WTC11 (cell line): ENCODE results near the gene BMP7. TPM values are rescaled to one million over a fixed set of nuclear protein-coding genes. Genes with fewer than 3 reads are reported as not detected.
A peak's percentile ranks its signal among the peaks of the same experiment; 100 is the strongest.

Source experiments
- ATAC-seq: fragments of 200-7000 bp; cut with Tn5 transposase; 2 replicates; pipeline ENCODE4 v1.10.0; 2021; ENCODE audit warnings: mild to moderate bottlenecking, moderate library complexity
- CTCF ChIA-PET: fragments of 300-600 bp; sonication (Branson Sonifier 250); formaldehyde crosslinking; loops from one replicate; lab custom pipeline; 2021; ENCODE audit warnings: antibody characterized with exemption; lab: Charles Lee
- POLR2A ChIA-PET: fragments of 350-600 bp; sonication (Branson Sonifier 250); formaldehyde crosslinking; loops from one replicate; lab custom pipeline; 2021; ENCODE audit warnings: antibody characterized with exemption; lab: Charles Lee
- DNase-seq: peaks from one replicate; pipeline ENCODE4 v3.0.0; 2021; ENCODE audit warnings: low spot score
- H3K27ac Mint-ChIP-seq: 2 replicates; pipeline ENCODE4 v1.8.0; 2021; ENCODE audit warnings: mixed read lengths
- H3K27me3 Mint-ChIP-seq: 2 replicates; pipeline ENCODE4 v1.8.0; 2021; ENCODE audit warnings: low read depth, mild to moderate bottlenecking, moderate library complexity, mixed read lengths
- H3K36me3 Mint-ChIP-seq: 2 replicates; pipeline ENCODE4 v1.8.0; 2021; ENCODE audit warnings: mixed read lengths
- H3K4me1 Mint-ChIP-seq: 2 replicates; pipeline ENCODE4 v1.8.0; 2022; ENCODE audit warnings: mixed read lengths
- H3K4me3 Mint-ChIP-seq: 2 replicates; pipeline ENCODE4 v1.8.0; 2021; ENCODE audit warnings: mild to moderate bottlenecking, moderate library complexity, mixed read lengths
- H3K9me3 Mint-ChIP-seq: 2 replicates; pipeline ENCODE4 v1.8.0; 2021; ENCODE audit warnings: mixed read lengths
- ARID4B ChIP-seq: sonication (generic); formaldehyde crosslinking; IDR thresholded peaks from 2 replicates; pipeline ENCODE4 v1.8.0; 2023; ENCODE audit warnings: missing genetic modification reagents, mild to moderate bottlenecking, borderline replicate concordance
- ATF3 ChIP-seq: sonication (generic); formaldehyde crosslinking; conservative IDR thresholded peaks from 2 replicates; pipeline ENCODE4 v1.8.1; 2022; ENCODE audit warnings: mild to moderate bottlenecking, missing genetic modification reagents
- CREB1 ChIP-seq: sonication (generic); formaldehyde crosslinking; IDR thresholded peaks from 2 replicates; pipeline ENCODE4 v1.8.0; 2023; ENCODE audit warnings: mild to moderate bottlenecking, missing genetic modification reagents
- E2F4 ChIP-seq: sonication (generic); formaldehyde crosslinking; IDR thresholded peaks from 2 replicates; pipeline ENCODE4 v1.8.1; 2022; ENCODE audit warnings: low read depth, mild to moderate bottlenecking, moderate library complexity, missing genetic modification reagents, borderline replicate concordance
- ETV6 ChIP-seq: sonication (generic); formaldehyde crosslinking; IDR thresholded peaks from 2 replicates; pipeline ENCODE4 v1.8.1; 2022; ENCODE audit warnings: mild to moderate bottlenecking, missing genetic modification reagents
- GABPB1 ChIP-seq: sonication (generic); formaldehyde crosslinking; IDR thresholded peaks from 2 replicates; pipeline ENCODE4 v1.8.1; 2023; ENCODE audit warnings: mild to moderate bottlenecking, missing genetic modification reagents
- GRHL2 ChIP-seq: fragments of 250-450 bp; sonication (Bioruptor Pico); IDR thresholded peaks from 2 replicates; pipeline ENCODE4 v1.8.0; 2022; ENCODE audit warnings: mild to moderate bottlenecking, moderate library complexity; ENCODE audit not compliant: insufficient replicate concordance, severe bottlenecking
- GTF2I ChIP-seq: fragments of 250-450 bp; sonication (Bioruptor Pico); conservative IDR thresholded peaks from 2 replicates; pipeline ENCODE4 v1.4.0; 2021; ENCODE audit warnings: mild to moderate bottlenecking
- HMGA2 ChIP-seq: fragments of 250-450 bp; sonication (Bioruptor Pico); IDR thresholded peaks from 2 replicates; pipeline ENCODE4 v1.4.0; 2021; ENCODE audit warnings: mild to moderate bottlenecking, moderate library complexity
- NFATC4 ChIP-seq: fragments of 250-450 bp; sonication (Bioruptor Pico); IDR thresholded peaks from 2 replicates; pipeline ENCODE4 v1.9.0; 2021; ENCODE audit warnings: mild to moderate bottlenecking
- NFE2L1 ChIP-seq: sonication (generic); formaldehyde crosslinking; IDR thresholded peaks from 2 replicates; pipeline ENCODE4 v1.8.1; 2023; ENCODE audit warnings: missing genetic modification reagents
- NFYB ChIP-seq: sonication (generic); formaldehyde crosslinking; conservative IDR thresholded peaks from 2 replicates; pipeline ENCODE4 v1.8.0; 2022; ENCODE audit warnings: low read depth, missing genetic modification reagents
- NR2C2 ChIP-seq: sonication (generic); formaldehyde crosslinking; IDR thresholded peaks from 2 replicates; pipeline ENCODE4 v1.8.0; 2022; ENCODE audit warnings: mild to moderate bottlenecking, missing genetic modification reagents
- OVOL2 ChIP-seq: fragments of 250-450 bp; sonication (Bioruptor Pico); IDR thresholded peaks from 2 replicates; pipeline ENCODE4 v1.9.0; 2021; ENCODE audit warnings: mild to moderate bottlenecking, borderline replicate concordance
- RELA ChIP-seq: sonication (generic); formaldehyde crosslinking; IDR thresholded peaks from 2 replicates; pipeline ENCODE4 v1.8.1; 2022; ENCODE audit warnings: missing genetic modification reagents, mild to moderate bottlenecking, borderline replicate concordance
- STAT6 ChIP-seq: sonication (generic); formaldehyde crosslinking; conservative IDR thresholded peaks from 2 replicates; pipeline ENCODE4 v1.8.1; 2023; ENCODE audit warnings: mild to moderate bottlenecking, low read depth, missing genetic modification reagents, moderate library complexity
- ZBTB21 ChIP-seq: sonication (generic); formaldehyde crosslinking; IDR thresholded peaks from 2 replicates; pipeline ENCODE4 v1.8.1; 2023; ENCODE audit warnings: mild to moderate bottlenecking, missing genetic modification reagents, borderline replicate concordance
- ZMAT4 ChIP-seq: fragments of 250-450 bp; sonication (Bioruptor Pico); IDR thresholded peaks from 2 replicates; pipeline ENCODE4 v1.9.0; 2021; ENCODE audit warnings: mild to moderate bottlenecking
- ZNF281 ChIP-seq: sonication (generic); formaldehyde crosslinking; IDR thresholded peaks from 2 replicates; pipeline ENCODE4 v1.8.0; 2023; ENCODE audit warnings: mild to moderate bottlenecking, missing genetic modification reagents
- ZNF671 ChIP-seq: fragments of 250-450 bp; sonication (Bioruptor Pico); IDR thresholded peaks from 2 replicates; pipeline ENCODE4 v1.8.0; 2021; ENCODE audit warnings: mild to moderate bottlenecking
- ZSCAN18 ChIP-seq: fragments of 250-450 bp; sonication (Bioruptor Pico); IDR thresholded peaks from 2 replicates; pipeline ENCODE4 v2.1.2; 2022; ENCODE audit warnings: mild to moderate bottlenecking, moderate library complexity
- total RNA-seq: library from RNA; stranded (reverse); gene quantifications from 3 replicates; pipeline ENCODE4 v1.2.3, GENCODE V29; 2021

BMP7 gene
- total RNA-seq, 1 experiment from 2014 or later: 40.7 TPM

GRCh38 chr20:57131077-57131476, 135.4 kb downstream of the BMP7 start (continued):
- TF ChIP-seq E2F4 (CRISPR knock-in tag) (no peak), NR2C2 (CRISPR knock-in tag) (no peak), OVOL2 (no peak), STAT6 (CRISPR knock-in tag) (no peak), ARID4B (CRISPR knock-in tag) (no peak), GRHL2 (no peak), HMGA2 (CRISPR knock-in tag) (no peak), CREB1 (CRISPR knock-in tag) (no peak), NFE2L1 (CRISPR knock-in tag) (no peak), NFYB (CRISPR knock-in tag) (no peak)

GRCh38 chr20:57130160-57130772, 136.2 kb downstream of the BMP7 start:
- POLR2A ChIA-PET: no interaction called here
- TF ChIP-seq ZSCAN18 (no peak), GABPB1 (CRISPR knock-in tag) (peak; percentile 96)
- TF ChIP-seq, all 79 proteins: peak for 1

GRCh38 chr20:57129303-57129702, 137.1 kb downstream of the BMP7 start:
- Mint-ChIP-seq H3K9me3 (no peaks in the 10 kb centered on the region), H3K4me1 (peaks cover 26% of the 10 kb centered on the region), H3K4me3 (no peak overlapping the region), H3K27ac (no peak overlapping the region), H3K27me3 (peaks cover 5% of the 10 kb centered on the region), H3K36me3 (no peaks in the 10 kb centered on the region)
- DNase-seq (no peak), ATAC-seq (no peak)
- POLR2A ChIA-PET: no interaction called here
- CTCF ChIA-PET: no interaction called here
- TF ChIP-seq ZBTB21 (CRISPR knock-in tag): no peak
- TF ChIP-seq ATF3 (CRISPR knock-in tag): no peak
- TF ChIP-seq GTF2I (CRISPR knock-in tag): no peak
- TF ChIP-seq ETV6 (CRISPR knock-in tag): no peak
- TF ChIP-seq ZMAT4 (CRISPR knock-in tag): no peak
- no peak for TF ChIP-seq ZNF671 (CRISPR knock-in tag)
- TF ChIP-seq OVOL2: no peak
- TF ChIP-seq ZNF281 (CRISPR knock-in tag): no peak
- no peak for TF ChIP-seq NFATC4 (CRISPR knock-in tag)
- TF ChIP-seq RELA: no peak

More at GRCh38 chr20:57130160-57130772, 136.2 kb downstream of the BMP7 start:
- H3K27me3 Mint-ChIP-seq: peaks cover 5% of the 10 kb centered on the region
- H3K27ac Mint-ChIP-seq: no peak overlapping the region
- H3K4me3 Mint-ChIP-seq: no peak overlapping the region
- no peak for DNase-seq
- H3K9me3 Mint-ChIP-seq: no peaks in the 10 kb centered on the region
- peaks cover 16% of the 10 kb centered on the region for H3K4me1 Mint-ChIP-seq
- no peaks in the 10 kb centered on the region for H3K36me3 Mint-ChIP-seq
- ATAC-seq: no peak
- CTCF ChIA-PET: no interaction called here
